ENCODE data around the gene PHACTR1. TPM values are rescaled to one million over a fixed set of nuclear protein-coding genes. Genes with fewer than 3 reads are reported as not detected.

The PHACTR1 gene
- polyA plus RNA-seq, 1 experiment: not detected

DNA sequence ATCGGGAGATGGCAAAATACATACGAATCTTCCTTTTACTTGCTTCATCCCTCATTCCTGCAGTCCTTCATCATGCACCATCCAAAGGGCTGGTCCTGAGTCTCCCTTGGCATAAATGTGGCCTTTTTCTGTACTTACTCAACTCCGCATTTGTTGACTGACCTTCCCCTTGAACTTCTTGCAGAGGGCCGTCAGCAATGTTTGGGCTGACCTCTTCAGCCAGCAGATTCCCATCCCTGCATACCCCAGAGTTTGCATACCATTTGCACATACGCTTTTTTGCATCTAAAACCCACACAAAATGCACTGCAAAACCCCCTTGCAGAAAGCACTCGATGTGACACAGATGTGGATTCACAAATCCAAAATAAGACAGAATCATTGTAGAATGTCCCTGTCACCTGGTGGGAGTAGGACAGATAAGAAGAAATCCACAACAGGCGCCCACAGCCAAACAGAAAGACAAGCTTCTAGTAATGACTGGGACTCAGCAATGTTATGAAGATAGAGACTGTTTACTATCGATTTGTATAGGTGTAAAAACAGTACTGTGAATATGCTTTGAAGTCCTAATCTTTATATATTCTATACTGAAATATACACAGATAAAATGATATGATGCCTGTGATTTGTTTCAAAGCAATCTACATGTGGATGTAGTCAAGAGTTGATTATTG, 566.0 kb downstream of the PHACTR1 start:
- TF ChIP-seq CTCF (IDR thresholded peaks at IDR 0.05; ENCODE audit: low read depth, low read length): no peak
- peaks cover 9% of the 10 kb centered on the region for H3K9me3 ChIP-seq (ENCODE audit: control insufficient read depth, insufficient read depth, low read length)
- CTCF ChIA-PET: no interaction called here
- peaks cover 2% of the 10 kb centered on the region for H3K27me3 ChIP-seq (ENCODE audit: control insufficient read depth, insufficient read depth, low read length)
- no peak overlapping the region for H3K27ac ChIP-seq (ENCODE audit: low read depth, low read length)
- H3K4me3 ChIP-seq (ENCODE audit: low read depth, low read length): no peak overlapping the region
- POLR2A ChIA-PET: no interaction called here
- no peak for DNase-seq (ENCODE audit: low read depth, low spot score)

DNA sequence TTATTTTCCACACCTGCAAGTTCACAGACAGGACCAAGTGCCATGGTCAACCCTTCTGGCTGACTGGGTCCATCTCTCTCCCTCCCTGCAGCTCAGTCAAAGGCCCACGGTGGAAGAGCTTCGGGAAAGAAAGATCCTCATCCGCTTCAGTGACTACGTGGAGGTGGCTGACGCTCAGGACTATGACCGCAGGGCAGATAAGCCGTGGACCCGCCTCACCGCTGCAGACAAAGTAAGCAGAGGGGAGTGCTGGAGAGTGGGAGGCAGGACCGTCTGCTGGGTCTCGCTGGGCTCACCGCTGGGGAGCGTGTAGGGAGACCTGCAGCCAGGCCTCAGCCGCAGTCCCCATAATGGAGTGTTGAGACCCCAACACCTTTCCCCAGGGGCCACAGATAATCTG, 566.8 kb downstream of the PHACTR1 start:
- H3K27me3 ChIP-seq (ENCODE audit: control insufficient read depth, insufficient read depth, low read length): peaks cover 2% of the 10 kb centered on the region
- no peak overlapping the region for H3K4me3 ChIP-seq (ENCODE audit: low read depth, low read length)
- H3K27ac ChIP-seq (ENCODE audit: low read depth, low read length): no peak overlapping the region
- peaks cover 15% of the 10 kb centered on the region for H3K9me3 ChIP-seq (ENCODE audit: control insufficient read depth, insufficient read depth, low read length)
- no peak for DNase-seq (ENCODE audit: low read depth, low spot score)
- no peak for TF ChIP-seq CTCF (IDR thresholded peaks at IDR 0.05; ENCODE audit: low read depth, low read length)
- POLR2A ChIA-PET: no interaction called here
- CTCF ChIA-PET: no interaction called here

GRCh38 chr6:13284646-13285045, 568.1 kb downstream of the PHACTR1 start:
- no peak overlapping the region for H3K27ac ChIP-seq (ENCODE audit: low read depth, low read length)
- CTCF ChIA-PET: no interaction called here
- H3K9me3 ChIP-seq (ENCODE audit: control insufficient read depth, insufficient read depth, low read length): peaks cover 21% of the 10 kb centered on the region
- H3K4me3 ChIP-seq (ENCODE audit: low read depth, low read length): no peak overlapping the region
- no peak for TF ChIP-seq CTCF (IDR thresholded peaks at IDR 0.05; ENCODE audit: low read depth, low read length)
- peaks cover 2% of the 10 kb centered on the region for H3K27me3 ChIP-seq (ENCODE audit: control insufficient read depth, insufficient read depth, low read length)
- POLR2A ChIA-PET: no interaction called here
- no peak for DNase-seq (ENCODE audit: low read depth, low spot score)

DNA sequence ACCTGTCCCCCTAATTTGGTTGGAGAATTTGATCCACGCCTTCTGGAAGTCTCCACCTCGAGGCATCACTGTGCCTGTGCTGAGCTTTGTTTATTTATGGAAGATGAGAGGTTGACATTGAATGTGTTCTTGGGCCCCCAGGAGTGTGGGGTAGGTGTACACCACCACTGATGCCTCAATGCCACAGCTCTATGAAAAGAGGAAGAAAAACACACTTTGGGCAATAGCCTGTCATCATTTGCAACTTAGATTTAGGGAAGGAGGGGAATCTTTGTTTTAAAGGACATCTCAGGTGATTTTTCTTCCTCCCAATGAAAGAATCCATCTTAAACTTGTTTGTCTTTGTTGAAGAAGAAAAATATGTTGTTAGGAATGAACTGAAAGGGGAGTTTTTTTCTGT, 569.1 kb downstream of the PHACTR1 start:
- H3K27me3 ChIP-seq (ENCODE audit: control insufficient read depth, insufficient read depth, low read length): no peaks in the 10 kb centered on the region

More for the DNA sequence above, 569.1 kb downstream of the PHACTR1 start:
- POLR2A ChIA-PET: no interaction called here
- CTCF ChIA-PET: interaction anchor here (0.8 kb wide), 1 partner anchor 91 kb away, joined by 3 read pairs; no protein-coding TSS in a partner anchor
- Histone ChIP-seq H3K4me3 (ENCODE audit: low read depth, low read length) (no peak overlapping the region), H3K27ac (ENCODE audit: low read depth, low read length) (no peak overlapping the region), H3K9me3 (ENCODE audit: control insufficient read depth, insufficient read depth, low read length) (peaks cover 21% of the 10 kb centered on the region)
- TF ChIP-seq CTCF (IDR thresholded peaks at IDR 0.05; ENCODE audit: low read depth, low read length): no peak
- DNase-seq (ENCODE audit: low read depth, low spot score): no peak
